B cell (primary cell): ENCODE data around the gene NUDT16L1. TPM values are rescaled to one million over a fixed set of nuclear protein-coding genes. Genes with fewer than 3 reads are reported as not detected.

Experiments used
- ATAC-seq: fragments of 200-7000 bp; cut with Tn5 transposase; one replicate; pipeline ENCODE4 v1.10.0; 2021; ENCODE audit warnings: low read depth, mild to moderate bottlenecking, moderate number of reproducible peaks, moderate library complexity
- CTCF ChIA-PET: fragments of 350-600 bp; sonication (Branson Sonifier 250); formaldehyde crosslinking; loops from one replicate; lab custom pipeline; 2021; ENCODE audit warnings: antibody characterized with exemption, inconsistent platforms; lab: Charles Lee
- POLR2A ChIA-PET: fragments of 350-600 bp; sonication (Branson Sonifier 250); formaldehyde crosslinking; loops from one replicate; lab custom pipeline; 2021; ENCODE audit warnings: antibody characterized with exemption; lab: Charles Lee
- DNase-seq: peaks from one replicate; pipeline ENCODE4 v3.0.0; 2013
- H2AFZ ChIP-seq: 2 replicates; pipeline ENCODE4 v1.6.1; 2012; ENCODE audit warnings: mild to moderate bottlenecking, low read depth, low read length; ENCODE audit not compliant: insufficient read depth, poor library complexity, severe bottlenecking
- H3K27ac ChIP-seq, 2 donors: 1 replicate in 1 of 2; 2 replicates in 1 of 2; pipeline ENCODE4 v1.5.1; 2012 to 2013; ENCODE audit warnings: low read length in 2 of 2, mild to moderate bottlenecking in 2 of 2, moderate library complexity in 1 of 2
- H3K27me3 ChIP-seq, 4 experiments: fragments of 200-600 bp in 1 of 4; sonication (generic) in 1 of 4; replicated peaks in 1 of 4; 1 replicate in 2 of 4; 2 replicates in 2 of 4; pipeline versions ENCODE4 v1.6.1 to v1.7.0; 2013 to 2016; ENCODE audit warnings: low read length in 3 of 4, mild to moderate bottlenecking in 2 of 4, mixed read lengths in 1 of 4, moderate library complexity in 1 of 4; ENCODE audit not compliant: insufficient read depth in 4 of 4, control insufficient read depth in 3 of 4; ENCODE audit errors: control extremely low read depth in 1 of 4
- H3K36me3 ChIP-seq, 2 experiments: replicated peaks in 1 of 2; 1 replicate in 1 of 2; 2 replicates in 1 of 2; pipeline versions ENCODE4 v1.6.1 to v1.7.1; 2013; ENCODE audit warnings: low read length in 1 of 2; ENCODE audit not compliant: insufficient read depth in 2 of 2, control insufficient read depth in 1 of 2; ENCODE audit errors: control extremely low read depth in 1 of 2, extremely low read depth in 1 of 2
- H3K4me1 ChIP-seq, 2 donors: fragments of 200-600 bp in 1 of 2; sonication (generic) in 1 of 2; 1 replicate in 1 of 2; 2 replicates in 1 of 2; pipeline versions ENCODE4 v1.5.1 to v1.6.1; 2013 to 2017; ENCODE audit warnings: low read length in 2 of 2; ENCODE audit not compliant: control insufficient read depth in 2 of 2, insufficient read depth in 2 of 2
- H3K4me2 ChIP-seq: replicated peaks from 2 replicates; pipeline ENCODE3; 2012; ENCODE audit warnings: mild to moderate bottlenecking, low read depth, low read length; ENCODE audit not compliant: poor library complexity, severe bottlenecking
- H3K4me3 ChIP-seq, 5 experiments: fragments of 200-600 bp in 1 of 5; sonication (generic) in 1 of 5; 1 replicate in 3 of 5; 2 replicates in 2 of 5; pipeline versions ENCODE4 v1.5.1 to v1.7.0; 2011 to 2016; ENCODE audit warnings: low read length in 4 of 5, mild to moderate bottlenecking in 4 of 5, low read depth in 2 of 5, control low read depth in 1 of 5, moderate library complexity in 1 of 5; ENCODE audit not compliant: insufficient read depth in 1 of 5; ENCODE audit errors: control extremely low read depth in 1 of 5, extremely low read depth in 1 of 5
- H3K79me2 ChIP-seq: fragments of 200-600 bp; sonication (generic); one replicate; pipeline ENCODE4 v1.6.0; 2016; ENCODE audit warnings: low read length; ENCODE audit not compliant: control insufficient read depth, insufficient read depth
- H3K9ac ChIP-seq: fragments of 200-600 bp; sonication (generic); 2 replicates; pipeline ENCODE4 v1.6.1; 2017; ENCODE audit warnings: mild to moderate bottlenecking, low read length, moderate library complexity
- H3K9me3 ChIP-seq, 3 donors: one replicate each; pipeline versions ENCODE4 v1.6.1 to v1.7.1; 2013; ENCODE audit warnings: low read length in 2 of 3; ENCODE audit not compliant: control insufficient read depth in 2 of 3, insufficient read depth in 1 of 3; ENCODE audit errors: control extremely low read depth in 1 of 3
- H4K20me1 ChIP-seq: 2 replicates; pipeline ENCODE4 v1.6.0; 2012; ENCODE audit warnings: mild to moderate bottlenecking, low read length; ENCODE audit not compliant: insufficient read depth, control insufficient read depth, poor library complexity, severe bottlenecking
- H3K27ac Mint-ChIP-seq: one replicate; pipeline ENCODE4 v1.8.0; 2021; ENCODE audit warnings: mixed read lengths
- H3K27me3 Mint-ChIP-seq: one replicate; pipeline ENCODE4 v1.8.0; 2021; ENCODE audit warnings: mixed read lengths
- H3K4me1 Mint-ChIP-seq: one replicate; pipeline ENCODE4 v1.8.0; 2021; ENCODE audit warnings: mixed read lengths
- H3K4me3 Mint-ChIP-seq: one replicate; pipeline ENCODE4 v1.8.0; 2021; ENCODE audit warnings: mixed read lengths
- H3K9me3 Mint-ChIP-seq: one replicate; pipeline ENCODE4 v1.8.0; 2022; ENCODE audit warnings: mixed read lengths; ENCODE audit not compliant: insufficient read depth
- EZH2 ChIP-seq: IDR thresholded peaks from 2 replicates; pipeline ENCODE4 v1.6.1; 2012; ENCODE audit warnings: borderline replicate concordance, low read depth, mild to moderate bottlenecking, moderate library complexity, low read length; ENCODE audit not compliant: insufficient read depth, poor library complexity, severe bottlenecking
- WGBS: methylation state at CpG from one replicate; pipeline ENCODE4 v1.1.5; 2013; ENCODE audit warnings: missing lambda C conversion rate; ENCODE audit not compliant: insufficient coverage; 5-methylcytosine and 5-hydroxymethylcytosine counted together
- intact Hi-C: fragments of 100-400 bp; cut with micrococcal nuclease; formaldehyde crosslinking; loops from one replicate; pipeline ENCODE4 v1.10.0; 2022
- polyA plus RNA-seq: library from polyadenylated mRNA; depleted of rRNA; stranded (reverse); fragments of >200 nt; gene quantifications from 2 replicates; pipeline ENCODE4 v1.2.3, GENCODE V29; 2012
- total RNA-seq, 2 donors: library from RNA; stranded (reverse); fragments of 120-200 nt in 1 of 2; gene quantifications; 1 replicate in 1 of 2; 2 replicates in 1 of 2; pipeline versions ENCODE4 v1.2.3 to v1.2.4, GENCODE V29; 2013 to 2022
- TF ChIP-seq, protein P1 (sequence below): fragments of 200-600 bp; IDR thresholded peaks from one replicate; pipeline ENCODE4 v1.8.0; 2022; ENCODE audit warnings: antibody characterized with exemption, mild to moderate bottlenecking

Gene NUDT16L1
- total and polyA plus RNA-seq, 2 donors (not counting 1 experiment from before 2014, with no cell fraction given): 38.5 to 59.2 TPM

DNA sequence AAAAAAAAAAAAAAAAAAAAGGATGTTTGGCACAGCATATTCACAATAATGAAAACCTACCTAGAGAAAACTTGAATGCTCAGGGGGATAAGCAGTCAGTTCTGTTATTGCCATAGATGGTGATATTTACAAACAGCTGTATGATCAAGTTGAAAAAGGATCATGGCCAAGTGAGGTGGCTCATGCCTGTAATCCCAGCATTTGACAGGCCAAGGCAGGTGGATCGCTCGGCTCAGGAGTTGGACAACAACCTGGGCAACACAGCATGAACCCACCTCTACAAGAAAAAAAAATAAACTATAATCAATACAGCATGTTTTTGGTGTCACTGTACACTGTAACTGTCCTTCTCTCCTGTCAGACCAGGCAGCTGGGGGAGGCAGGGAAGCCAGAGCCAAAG, 21.6 kb downstream of the NUDT16L1 start:
- POLR2A ChIA-PET: no interaction called here

DNA sequence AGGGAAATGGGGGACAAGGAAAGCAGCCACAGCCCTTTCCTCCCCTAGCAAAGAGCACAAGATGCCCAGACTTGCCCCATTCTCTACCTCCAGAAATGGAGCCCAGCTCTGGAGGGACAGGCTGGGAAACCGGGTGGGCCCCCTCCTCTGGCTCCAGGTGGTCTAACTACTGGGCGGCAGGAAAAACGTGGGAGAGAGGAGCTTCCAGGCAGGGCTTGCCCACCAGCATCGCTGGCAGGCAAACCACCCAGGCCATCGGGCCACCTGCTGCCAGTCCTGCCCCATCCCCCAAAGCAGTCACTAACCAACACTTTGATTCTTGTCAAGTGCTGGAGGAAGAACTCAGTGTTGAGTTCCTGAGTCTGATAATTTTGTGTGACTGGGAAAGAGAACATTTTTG, 25.1 kb downstream of the NUDT16L1 start:
- H3K9me3 ChIP-seq: no peaks in the 10 kb centered on the region
- TF ChIP-seq EZH2: no peak
- TF ChIP-seq, protein P1, sequence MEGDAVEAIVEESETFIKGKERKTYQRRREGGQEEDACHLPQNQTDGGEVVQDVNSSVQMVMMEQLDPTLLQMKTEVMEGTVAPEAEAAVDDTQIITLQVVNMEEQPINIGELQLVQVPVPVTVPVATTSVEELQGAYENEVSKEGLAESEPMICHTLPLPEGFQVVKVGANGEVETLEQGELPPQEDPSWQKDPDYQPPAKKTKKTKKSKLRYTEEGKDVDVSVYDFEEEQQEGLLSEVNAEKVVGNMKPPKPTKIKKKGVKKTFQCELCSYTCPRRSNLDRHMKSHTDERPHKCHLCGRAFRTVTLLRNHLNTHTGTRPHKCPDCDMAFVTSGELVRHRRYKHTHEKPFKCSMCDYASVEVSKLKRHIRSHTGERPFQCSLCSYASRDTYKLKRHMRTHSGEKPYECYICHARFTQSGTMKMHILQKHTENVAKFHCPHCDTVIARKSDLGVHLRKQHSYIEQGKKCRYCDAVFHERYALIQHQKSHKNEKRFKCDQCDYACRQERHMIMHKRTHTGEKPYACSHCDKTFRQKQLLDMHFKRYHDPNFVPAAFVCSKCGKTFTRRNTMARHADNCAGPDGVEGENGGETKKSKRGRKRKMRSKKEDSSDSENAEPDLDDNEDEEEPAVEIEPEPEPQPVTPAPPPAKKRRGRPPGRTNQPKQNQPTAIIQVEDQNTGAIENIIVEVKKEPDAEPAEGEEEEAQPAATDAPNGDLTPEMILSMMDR: no peak
- H3K27me3 Mint-ChIP-seq: no peaks in the 10 kb centered on the region

More for the DNA sequence above, 21.6 kb downstream of the NUDT16L1 start:
- peaks cover 2 to 21% of the 10 kb centered on the region in 2 experiments for H3K36me3 ChIP-seq
- Mint-ChIP-seq H3K4me3 (no peak overlapping the region), H3K4me1 (peaks cover 14% of the 10 kb centered on the region), H3K27ac (no peak overlapping the region), H3K27me3 (no peaks in the 10 kb centered on the region), H3K9me3 (no peaks in the 10 kb centered on the region)
- H3K27me3 ChIP-seq: no peaks in the 10 kb centered on the region
- H3K9me3 ChIP-seq: no peaks in the 10 kb centered on the region
- TF ChIP-seq, protein P1: no peak
- TF ChIP-seq EZH2: no peak
- H4K20me1 ChIP-seq: no peaks in the 10 kb centered on the region
- DNase-seq (no peak), ATAC-seq (no peak)
- intact Hi-C loops: no loop called here
- no peak overlapping the region for H3K4me2 ChIP-seq
- CTCF ChIA-PET: no interaction called here
- peaks cover 0 to 10% of the 10 kb centered on the region in 2 donors for H3K4me1 ChIP-seq
- H3K4me3 ChIP-seq: no peak overlapping the region
- H2AFZ ChIP-seq: no peak overlapping the region
- H3K27ac ChIP-seq: no peak overlapping the region
- WGBS: 100% methylated on average over 2 of the region's 2 CpGs
- H3K9ac ChIP-seq: no peak overlapping the region
- H3K79me2 ChIP-seq: no peaks in the 10 kb centered on the region

More for the DNA sequence above, 25.1 kb downstream of the NUDT16L1 start:
- DNase-seq (no peak), ATAC-seq (no peak)
- WGBS: 96% methylated on average over 5 of the region's 5 CpGs
- no peaks in the 10 kb centered on the region for H3K9me3 Mint-ChIP-seq
- H3K4me3 ChIP-seq: no peak overlapping the region
- no peaks in the 10 kb centered on the region for H4K20me1 ChIP-seq
- H3K9ac ChIP-seq: no peak overlapping the region
- intact Hi-C loops: no loop called here
- peaks cover 0 to 10% of the 10 kb centered on the region in 2 donors for H3K4me1 ChIP-seq
- peak overlapping the region in 1 of 2 donors; percentile 38 for H3K27ac ChIP-seq
- ChIA-PET POLR2A (no interaction called here), CTCF (no interaction called here)
- H3K4me2 ChIP-seq: no peak overlapping the region
- no peak overlapping the region for H2AFZ ChIP-seq
- H3K4me1 Mint-ChIP-seq: peaks cover 14% of the 10 kb centered on the region
- H3K27me3 ChIP-seq: no peaks in the 10 kb centered on the region
- no peak overlapping the region for H3K27ac Mint-ChIP-seq
- peaks cover 2 to 18% of the 10 kb centered on the region in 2 experiments for H3K36me3 ChIP-seq
- no peaks in the 10 kb centered on the region for H3K79me2 ChIP-seq
- H3K4me3 Mint-ChIP-seq: no peak overlapping the region
